Suprapubic skin (tissue), 4 donors: Measurements from ENCODE around the gene DNAJC8.

Source experiments
- EP300 ChIP-seq: sonication (generic); formaldehyde crosslinking; IDR thresholded peaks from one replicate; pipeline ENCODE4 v1.6.1; 2017; ENCODE audit warnings: antibody characterized with exemption
- POLR2A ChIP-seq, 2 donors: fragments of 450-650 bp; IDR thresholded peaks; one replicate each; pipeline ENCODE4 v1.6.1; 2017; ENCODE audit warnings: antibody characterized with exemption in 2 of 2, mild to moderate bottlenecking in 2 of 2, moderate library complexity in 2 of 2
- POLR2AphosphoS5 ChIP-seq, 3 donors: sonication (generic); formaldehyde crosslinking; IDR thresholded peaks; one replicate each; pipeline ENCODE4 v1.6.1; 2017; ENCODE audit warnings: antibody characterized with exemption in 3 of 3
- TF ChIP-seq, protein P1 (sequence below), 2 donors: fragments of 200-600 bp in 1 of 2; fragments of 450-650 bp in 1 of 2; sonication (generic) in 1 of 2; IDR thresholded peaks; one replicate each; pipeline ENCODE4 v1.5.1; 2016 to 2019; ENCODE audit warnings: antibody characterized with exemption in 2 of 2, mild to moderate bottlenecking in 1 of 2, moderate library complexity in 1 of 2

DNA sequence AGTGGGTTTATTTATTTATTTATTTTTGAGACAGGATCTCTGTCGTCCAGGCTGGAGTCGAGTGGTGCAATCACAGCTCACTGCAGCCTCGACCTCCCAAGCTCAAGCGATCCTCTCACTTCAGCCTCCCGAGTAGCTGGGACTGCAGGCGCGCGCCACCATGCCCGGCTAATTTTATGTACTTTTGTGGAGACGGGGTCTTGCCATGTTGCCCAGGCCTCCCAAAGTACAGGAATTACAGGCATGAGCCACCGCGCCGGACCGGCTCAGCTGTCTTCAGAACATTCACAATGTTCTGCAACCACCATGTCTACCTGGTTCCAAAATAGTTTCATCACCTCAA lies 406 bp upstream of the DNAJC8 start:
- TF ChIP-seq, protein P1, sequence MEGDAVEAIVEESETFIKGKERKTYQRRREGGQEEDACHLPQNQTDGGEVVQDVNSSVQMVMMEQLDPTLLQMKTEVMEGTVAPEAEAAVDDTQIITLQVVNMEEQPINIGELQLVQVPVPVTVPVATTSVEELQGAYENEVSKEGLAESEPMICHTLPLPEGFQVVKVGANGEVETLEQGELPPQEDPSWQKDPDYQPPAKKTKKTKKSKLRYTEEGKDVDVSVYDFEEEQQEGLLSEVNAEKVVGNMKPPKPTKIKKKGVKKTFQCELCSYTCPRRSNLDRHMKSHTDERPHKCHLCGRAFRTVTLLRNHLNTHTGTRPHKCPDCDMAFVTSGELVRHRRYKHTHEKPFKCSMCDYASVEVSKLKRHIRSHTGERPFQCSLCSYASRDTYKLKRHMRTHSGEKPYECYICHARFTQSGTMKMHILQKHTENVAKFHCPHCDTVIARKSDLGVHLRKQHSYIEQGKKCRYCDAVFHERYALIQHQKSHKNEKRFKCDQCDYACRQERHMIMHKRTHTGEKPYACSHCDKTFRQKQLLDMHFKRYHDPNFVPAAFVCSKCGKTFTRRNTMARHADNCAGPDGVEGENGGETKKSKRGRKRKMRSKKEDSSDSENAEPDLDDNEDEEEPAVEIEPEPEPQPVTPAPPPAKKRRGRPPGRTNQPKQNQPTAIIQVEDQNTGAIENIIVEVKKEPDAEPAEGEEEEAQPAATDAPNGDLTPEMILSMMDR (IDR thresholded peaks at IDR 0.05): no peak
- TF ChIP-seq POLR2A (IDR thresholded peaks at IDR 0.05) (no peak), EP300 (no peak), POLR2AphosphoS5 (IDR thresholded peaks at IDR 0.05) (no peak)
